Measurements from ENCODE around the gene PLVAP. TPM values are rescaled to one million over a fixed set of nuclear protein-coding genes. Genes with fewer than 3 reads are reported as not detected.

PLVAP gene
- total and polyA plus RNA-seq, 2 experiments from 2014 or later: not detected

- H3K79me2 ChIP-seq (replicated peaks; ENCODE audit: insufficient read depth): peaks cover 12% of the 10 kb centered on the region
- peak overlapping the region; percentile 67; the same call in 1 of the 2 replicates for H3K27ac ChIP-seq (ENCODE audit: low read depth)
- H3K4me3 Mint-ChIP-seq: peak overlapping the region; percentile 70
- ATAC-seq (peak; percentile 9), DNase-seq (ENCODE audit: low spot score) (peak; percentile 72)
- no peaks in the 10 kb centered on the region for H3K36me3 ChIP-seq (ENCODE audit: insufficient read depth)
- no peaks in the 10 kb centered on the region for H3K9me2 ChIP-seq (ENCODE audit: insufficient read depth)
- H3K27me3 ChIP-seq (ENCODE audit: insufficient read depth): no peaks in the 10 kb centered on the region
- TF ChIP-seq ZNF114 (CRISPR knock-in tag; IDR thresholded peaks at IDR 0.05) (no peak), ZNF331 (CRISPR knock-in tag; IDR thresholded peaks at IDR 0.05; ENCODE audit: low read depth) (no peak), CREB1 (CRISPR knock-in tag; IDR thresholded peaks at IDR 0.05; ENCODE audit: low read depth) (no peak), POLR2AphosphoS5 (IDR thresholded peaks at IDR 0.05; ENCODE audit: low read depth) (no peak), STAT1 (IDR thresholded peaks at IDR 0.05; ENCODE audit: unreplicated experiment) (no peak), NANOG (IDR thresholded peaks at IDR 0.05; ENCODE audit: borderline replicate concordance) (no peak), EZH2phosphoT487 (IDR thresholded peaks at IDR 0.05; ENCODE audit: unreplicated experiment) (no peak), JUNB (IDR thresholded peaks at IDR 0.05; ENCODE audit: unreplicated experiment) (no peak), EZH2 (IDR thresholded peaks at IDR 0.05; ENCODE audit: low read depth, unreplicated experiment) (no peak)
- TF ChIP-seq, protein P1, sequence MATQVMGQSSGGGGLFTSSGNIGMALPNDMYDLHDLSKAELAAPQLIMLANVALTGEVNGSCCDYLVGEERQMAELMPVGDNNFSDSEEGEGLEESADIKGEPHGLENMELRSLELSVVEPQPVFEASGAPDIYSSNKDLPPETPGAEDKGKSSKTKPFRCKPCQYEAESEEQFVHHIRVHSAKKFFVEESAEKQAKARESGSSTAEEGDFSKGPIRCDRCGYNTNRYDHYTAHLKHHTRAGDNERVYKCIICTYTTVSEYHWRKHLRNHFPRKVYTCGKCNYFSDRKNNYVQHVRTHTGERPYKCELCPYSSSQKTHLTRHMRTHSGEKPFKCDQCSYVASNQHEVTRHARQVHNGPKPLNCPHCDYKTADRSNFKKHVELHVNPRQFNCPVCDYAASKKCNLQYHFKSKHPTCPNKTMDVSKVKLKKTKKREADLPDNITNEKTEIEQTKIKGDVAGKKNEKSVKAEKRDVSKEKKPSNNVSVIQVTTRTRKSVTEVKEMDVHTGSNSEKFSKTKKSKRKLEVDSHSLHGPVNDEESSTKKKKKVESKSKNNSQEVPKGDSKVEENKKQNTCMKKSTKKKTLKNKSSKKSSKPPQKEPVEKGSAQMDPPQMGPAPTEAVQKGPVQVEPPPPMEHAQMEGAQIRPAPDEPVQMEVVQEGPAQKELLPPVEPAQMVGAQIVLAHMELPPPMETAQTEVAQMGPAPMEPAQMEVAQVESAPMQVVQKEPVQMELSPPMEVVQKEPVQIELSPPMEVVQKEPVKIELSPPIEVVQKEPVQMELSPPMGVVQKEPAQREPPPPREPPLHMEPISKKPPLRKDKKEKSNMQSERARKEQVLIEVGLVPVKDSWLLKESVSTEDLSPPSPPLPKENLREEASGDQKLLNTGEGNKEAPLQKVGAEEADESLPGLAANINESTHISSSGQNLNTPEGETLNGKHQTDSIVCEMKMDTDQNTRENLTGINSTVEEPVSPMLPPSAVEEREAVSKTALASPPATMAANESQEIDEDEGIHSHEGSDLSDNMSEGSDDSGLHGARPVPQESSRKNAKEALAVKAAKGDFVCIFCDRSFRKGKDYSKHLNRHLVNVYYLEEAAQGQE (IDR thresholded peaks at IDR 0.05; ENCODE audit: unreplicated experiment): no peak
- TF ChIP-seq, protein P2, sequence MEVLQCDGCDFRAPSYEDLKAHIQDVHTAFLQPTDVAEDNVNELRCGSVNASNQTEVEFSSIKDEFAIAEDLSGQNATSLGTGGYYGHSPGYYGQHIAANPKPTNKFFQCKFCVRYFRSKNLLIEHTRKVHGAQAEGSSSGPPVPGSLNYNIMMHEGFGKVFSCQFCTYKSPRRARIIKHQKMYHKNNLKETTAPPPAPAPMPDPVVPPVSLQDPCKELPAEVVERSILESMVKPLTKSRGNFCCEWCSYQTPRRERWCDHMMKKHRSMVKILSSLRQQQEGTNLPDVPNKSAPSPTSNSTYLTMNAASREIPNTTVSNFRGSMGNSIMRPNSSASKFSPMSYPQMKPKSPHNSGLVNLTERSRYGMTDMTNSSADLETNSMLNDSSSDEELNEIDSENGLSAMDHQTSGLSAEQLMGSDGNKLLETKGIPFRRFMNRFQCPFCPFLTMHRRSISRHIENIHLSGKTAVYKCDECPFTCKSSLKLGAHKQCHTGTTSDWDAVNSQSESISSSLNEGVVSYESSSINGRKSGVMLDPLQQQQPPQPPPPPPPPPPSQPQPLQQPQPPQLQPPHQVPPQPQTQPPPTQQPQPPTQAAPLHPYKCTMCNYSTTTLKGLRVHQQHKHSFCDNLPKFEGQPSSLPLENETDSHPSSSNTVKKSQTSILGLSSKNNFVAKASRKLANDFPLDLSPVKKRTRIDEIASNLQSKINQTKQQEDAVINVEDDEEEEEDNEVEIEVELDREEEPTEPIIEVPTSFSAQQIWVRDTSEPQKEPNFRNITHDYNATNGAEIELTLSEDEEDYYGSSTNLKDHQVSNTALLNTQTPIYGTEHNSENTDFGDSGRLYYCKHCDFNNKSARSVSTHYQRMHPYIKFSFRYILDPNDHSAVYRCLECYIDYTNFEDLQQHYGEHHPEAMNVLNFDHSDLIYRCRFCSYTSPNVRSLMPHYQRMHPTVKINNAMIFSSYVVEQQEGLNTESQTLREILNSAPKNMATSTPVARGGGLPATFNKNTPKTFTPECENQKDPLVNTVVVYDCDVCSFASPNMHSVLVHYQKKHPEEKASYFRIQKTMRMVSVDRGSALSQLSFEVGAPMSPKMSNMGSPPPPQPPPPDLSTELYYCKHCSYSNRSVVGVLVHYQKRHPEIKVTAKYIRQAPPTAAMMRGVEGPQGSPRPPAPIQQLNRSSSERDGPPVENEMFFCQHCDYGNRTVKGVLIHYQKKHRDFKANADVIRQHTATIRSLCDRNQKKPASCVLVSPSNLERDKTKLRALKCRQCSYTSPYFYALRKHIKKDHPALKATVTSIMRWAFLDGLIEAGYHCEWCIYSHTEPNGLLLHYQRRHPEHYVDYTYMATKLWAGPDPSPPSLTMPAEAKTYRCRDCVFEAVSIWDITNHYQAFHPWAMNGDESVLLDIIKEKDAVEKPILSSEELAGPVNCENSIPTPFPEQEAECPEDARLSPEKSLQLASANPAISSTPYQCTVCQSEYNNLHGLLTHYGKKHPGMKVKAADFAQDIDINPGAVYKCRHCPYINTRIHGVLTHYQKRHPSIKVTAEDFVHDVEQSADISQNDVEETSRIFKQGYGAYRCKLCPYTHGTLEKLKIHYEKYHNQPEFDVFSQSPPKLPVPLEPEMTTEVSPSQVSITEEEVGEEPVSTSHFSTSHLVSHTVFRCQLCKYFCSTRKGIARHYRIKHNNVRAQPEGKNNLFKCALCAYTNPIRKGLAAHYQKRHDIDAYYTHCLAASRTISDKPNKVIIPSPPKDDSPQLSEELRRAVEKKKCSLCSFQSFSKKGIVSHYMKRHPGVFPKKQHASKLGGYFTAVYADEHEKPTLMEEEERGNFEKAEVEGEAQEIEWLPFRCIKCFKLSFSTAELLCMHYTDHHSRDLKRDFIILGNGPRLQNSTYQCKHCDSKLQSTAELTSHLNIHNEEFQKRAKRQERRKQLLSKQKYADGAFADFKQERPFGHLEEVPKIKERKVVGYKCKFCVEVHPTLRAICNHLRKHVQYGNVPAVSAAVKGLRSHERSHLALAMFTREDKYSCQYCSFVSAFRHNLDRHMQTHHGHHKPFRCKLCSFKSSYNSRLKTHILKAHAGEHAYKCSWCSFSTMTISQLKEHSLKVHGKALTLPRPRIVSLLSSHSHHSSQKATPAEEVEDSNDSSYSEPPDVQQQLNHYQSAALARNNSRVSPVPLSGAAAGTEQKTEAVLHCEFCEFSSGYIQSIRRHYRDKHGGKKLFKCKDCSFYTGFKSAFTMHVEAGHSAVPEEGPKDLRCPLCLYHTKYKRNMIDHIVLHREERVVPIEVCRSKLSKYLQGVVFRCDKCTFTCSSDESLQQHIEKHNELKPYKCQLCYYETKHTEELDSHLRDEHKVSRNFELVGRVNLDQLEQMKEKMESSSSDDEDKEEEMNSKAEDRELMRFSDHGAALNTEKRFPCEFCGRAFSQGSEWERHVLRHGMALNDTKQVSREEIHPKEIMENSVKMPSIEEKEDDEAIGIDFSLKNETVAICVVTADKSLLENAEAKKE (CRISPR knock-in tag; IDR thresholded peaks at IDR 0.05): no peak
- TF ChIP-seq, protein P3, sequence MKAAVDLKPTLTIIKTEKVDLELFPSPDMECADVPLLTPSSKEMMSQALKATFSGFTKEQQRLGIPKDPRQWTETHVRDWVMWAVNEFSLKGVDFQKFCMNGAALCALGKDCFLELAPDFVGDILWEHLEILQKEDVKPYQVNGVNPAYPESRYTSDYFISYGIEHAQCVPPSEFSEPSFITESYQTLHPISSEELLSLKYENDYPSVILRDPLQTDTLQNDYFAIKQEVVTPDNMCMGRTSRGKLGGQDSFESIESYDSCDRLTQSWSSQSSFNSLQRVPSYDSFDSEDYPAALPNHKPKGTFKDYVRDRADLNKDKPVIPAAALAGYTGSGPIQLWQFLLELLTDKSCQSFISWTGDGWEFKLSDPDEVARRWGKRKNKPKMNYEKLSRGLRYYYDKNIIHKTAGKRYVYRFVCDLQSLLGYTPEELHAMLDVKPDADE (IDR thresholded peaks at IDR 0.05): no peak
- TF ChIP-seq, protein P4, sequence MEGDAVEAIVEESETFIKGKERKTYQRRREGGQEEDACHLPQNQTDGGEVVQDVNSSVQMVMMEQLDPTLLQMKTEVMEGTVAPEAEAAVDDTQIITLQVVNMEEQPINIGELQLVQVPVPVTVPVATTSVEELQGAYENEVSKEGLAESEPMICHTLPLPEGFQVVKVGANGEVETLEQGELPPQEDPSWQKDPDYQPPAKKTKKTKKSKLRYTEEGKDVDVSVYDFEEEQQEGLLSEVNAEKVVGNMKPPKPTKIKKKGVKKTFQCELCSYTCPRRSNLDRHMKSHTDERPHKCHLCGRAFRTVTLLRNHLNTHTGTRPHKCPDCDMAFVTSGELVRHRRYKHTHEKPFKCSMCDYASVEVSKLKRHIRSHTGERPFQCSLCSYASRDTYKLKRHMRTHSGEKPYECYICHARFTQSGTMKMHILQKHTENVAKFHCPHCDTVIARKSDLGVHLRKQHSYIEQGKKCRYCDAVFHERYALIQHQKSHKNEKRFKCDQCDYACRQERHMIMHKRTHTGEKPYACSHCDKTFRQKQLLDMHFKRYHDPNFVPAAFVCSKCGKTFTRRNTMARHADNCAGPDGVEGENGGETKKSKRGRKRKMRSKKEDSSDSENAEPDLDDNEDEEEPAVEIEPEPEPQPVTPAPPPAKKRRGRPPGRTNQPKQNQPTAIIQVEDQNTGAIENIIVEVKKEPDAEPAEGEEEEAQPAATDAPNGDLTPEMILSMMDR (conservative IDR thresholded peaks at IDR 0.05; ENCODE audit: low read depth in 2 of 2): no peak
- 0 out of 2 replicates have a peak overlapping the region, but pooled peaks have one; percentile 36 for H3K27ac Mint-ChIP-seq
- peaks cover 3% of the 10 kb centered on the region; the same call in 1 of the 2 replicates for H4K20me1 ChIP-seq (replicated peaks; ENCODE audit: insufficient read depth)
- H3K36me3 Mint-ChIP-seq (ENCODE audit: low read depth): peaks cover 19% of the 10 kb centered on the region
- peaks cover 34% of the 10 kb centered on the region for H3K4me1 ChIP-seq (ENCODE audit: insufficient read depth)
- H3F3A ChIP-seq (replicated peaks; ENCODE audit: low read depth): peaks cover 36% of the 10 kb centered on the region
- H3K27me3 Mint-ChIP-seq (ENCODE audit: insufficient read depth, low read depth, poor library complexity): peaks cover 18% of the 10 kb centered on the region
- peak overlapping the region; percentile 80 for H3K4me2 ChIP-seq
- peaks cover 32% of the 10 kb centered on the region for H3K4me1 Mint-ChIP-seq
- peak overlapping the region; percentile 74 for H3K4me3 ChIP-seq
- peaks cover 7% of the 10 kb centered on the region; the same call in 2 of the 3 replicates for H3K9me3 Mint-ChIP-seq
- no peak overlapping the region for H2AFZ ChIP-seq
Observed at GRCh38 chr19:17302391-17303166, 74.6 kb downstream of the PLVAP start.
